Loucy (cell line): ENCODE results near the gene MBNL2.

Source experiments
- H2AFZ ChIP-seq: fragments of 200-600 bp; sonication (generic); 2 replicates; pipeline ENCODE4 v1.6.0; 2016; ENCODE audit warnings: antibody characterized with exemption, mild to moderate bottlenecking, low read length, moderate library complexity
- H3F3A ChIP-seq: fragments of 200-600 bp; 2 replicates; pipeline ENCODE4 v1.6.0; 2016; ENCODE audit warnings: antibody characterized with exemption, low read depth, mild to moderate bottlenecking
- H3K27me3 ChIP-seq: fragments of 200-600 bp; sonication (generic); 2 replicates; pipeline ENCODE4 v1.6.1; 2014; ENCODE audit warnings: low read length, mild to moderate bottlenecking; ENCODE audit not compliant: insufficient read depth, poor library complexity, severe bottlenecking
- H3K36me3 ChIP-seq: fragments of 200-600 bp; sonication (generic); 2 replicates; pipeline ENCODE4 v1.6.1; 2016; ENCODE audit warnings: low read length; ENCODE audit not compliant: insufficient read depth
- H3K4me1 ChIP-seq: fragments of 200-600 bp; sonication (generic); 2 replicates; pipeline ENCODE4 v1.5.1; 2014; ENCODE audit warnings: low read length, mild to moderate bottlenecking; ENCODE audit not compliant: insufficient read depth, poor library complexity, severe bottlenecking
- H3K4me2 ChIP-seq: fragments of 200-600 bp; sonication (generic); 2 replicates; pipeline ENCODE4 v1.6.0; 2014; ENCODE audit warnings: antibody characterized with exemption, low read length, low read depth, mild to moderate bottlenecking; ENCODE audit not compliant: poor library complexity, severe bottlenecking
- H3K4me3 ChIP-seq: fragments of 200-600 bp; sonication (generic); 2 replicates; pipeline ENCODE4 v1.5.1; 2014; ENCODE audit warnings: low read length, mild to moderate bottlenecking, mixed read lengths; ENCODE audit not compliant: poor library complexity, severe bottlenecking
- H3K79me2 ChIP-seq: fragments of 200-600 bp; sonication (generic); 2 replicates; pipeline ENCODE4 v1.6.1; 2014; ENCODE audit warnings: low read length; ENCODE audit not compliant: insufficient read depth
- H3K9ac ChIP-seq: fragments of 200-600 bp; sonication (generic); 2 replicates; pipeline ENCODE4 v1.6.0; 2014; ENCODE audit warnings: mild to moderate bottlenecking, low read depth, low read length, moderate library complexity; ENCODE audit not compliant: poor library complexity, severe bottlenecking
- H3K9me2 ChIP-seq: fragments of 200-600 bp; sonication (generic); replicated peaks from 2 replicates; pipeline ENCODE4 v1.6.1; 2016; ENCODE audit warnings: low read depth, low read length, mixed read lengths
- H3K9me3 ChIP-seq: fragments of 200-600 bp; sonication (generic); 2 replicates; pipeline ENCODE4 v1.6.1; 2014; ENCODE audit warnings: mild to moderate bottlenecking, antibody characterized with exemption, low read length, low read depth; ENCODE audit not compliant: insufficient read depth
- H4K20me1 ChIP-seq: fragments of 200-600 bp; sonication (generic); 2 replicates; pipeline ENCODE4 v1.6.0; 2014; ENCODE audit warnings: antibody characterized with exemption, low read length, mild to moderate bottlenecking; ENCODE audit not compliant: insufficient read depth, poor library complexity, severe bottlenecking
- CTCF ChIP-seq: fragments of 200-600 bp; sonication (generic); conservative IDR thresholded peaks from 2 replicates; pipeline ENCODE4 v1.5.1; 2014; ENCODE audit warnings: mild to moderate bottlenecking, antibody characterized with exemption, low read length
- EZH2phosphoT487 ChIP-seq: fragments of 200-600 bp; IDR thresholded peaks from 2 replicates; pipeline ENCODE4 v1.6.1; 2018; ENCODE audit warnings: antibody characterized with exemption, mild to moderate bottlenecking, moderate library complexity, borderline replicate concordance

Gene MBNL2

GRCh38 chr13:97397267-97397666, 175.1 kb downstream of the MBNL2 start:
- no peaks in the 10 kb centered on the region for H3F3A ChIP-seq
- no peak for TF ChIP-seq CTCF
- no peak for TF ChIP-seq EZH2phosphoT487
- no peak overlapping the region for H2AFZ ChIP-seq
- no peaks in the 10 kb centered on the region for H3K4me1 ChIP-seq
- no peak overlapping the region for H3K9ac ChIP-seq
- H3K9me2 ChIP-seq: no peaks in the 10 kb centered on the region
- H3K27me3 ChIP-seq: no peaks in the 10 kb centered on the region
- H3K9me3 ChIP-seq: no peaks in the 10 kb centered on the region
- H4K20me1 ChIP-seq: no peaks in the 10 kb centered on the region
- no peaks in the 10 kb centered on the region for H3K36me3 ChIP-seq
- H3K4me2 ChIP-seq: no peak overlapping the region
- H3K4me3 ChIP-seq: no peak overlapping the region
- no peaks in the 10 kb centered on the region for H3K79me2 ChIP-seq

- no peak overlapping the region for H3K9ac ChIP-seq
These were observed 179.3 kb downstream of the MBNL2 start for GRCh38 chr13:97401421-97401820.

GRCh38 chr13:97403893-97404750, 182.0 kb downstream of the MBNL2 start:
- no peaks in the 10 kb centered on the region for H3K9me2 ChIP-seq

More at GRCh38 chr13:97401421-97401820, 179.3 kb downstream of the MBNL2 start:
- H4K20me1 ChIP-seq: no peaks in the 10 kb centered on the region
- TF ChIP-seq EZH2phosphoT487: no peak
- no peak for TF ChIP-seq CTCF
- H3K9me3 ChIP-seq: no peaks in the 10 kb centered on the region
- no peak overlapping the region for H3K4me2 ChIP-seq
- H3F3A ChIP-seq: no peaks in the 10 kb centered on the region
- no peak overlapping the region for H3K4me3 ChIP-seq
- H3K9me2 ChIP-seq: no peaks in the 10 kb centered on the region
- H3K4me1 ChIP-seq: no peaks in the 10 kb centered on the region
- H3K36me3 ChIP-seq: no peaks in the 10 kb centered on the region
- H3K79me2 ChIP-seq: no peaks in the 10 kb centered on the region
- no peaks in the 10 kb centered on the region for H3K27me3 ChIP-seq
- H2AFZ ChIP-seq: no peak overlapping the region

More at GRCh38 chr13:97403893-97404750, 182.0 kb downstream of the MBNL2 start:
- Histone ChIP-seq H4K20me1 (no peaks in the 10 kb centered on the region), H3K4me2 (no peak overlapping the region), H3F3A (no peaks in the 10 kb centered on the region), H3K9me3 (no peaks in the 10 kb centered on the region), H2AFZ (no peak overlapping the region), H3K4me1 (no peaks in the 10 kb centered on the region), H3K79me2 (no peaks in the 10 kb centered on the region), H3K9ac (no peak overlapping the region), H3K27me3 (no peaks in the 10 kb centered on the region), H3K36me3 (no peaks in the 10 kb centered on the region), H3K4me3 (no peak overlapping the region)
- TF ChIP-seq CTCF (no peak), EZH2phosphoT487 (no peak)
